PC-3 (cell line): ENCODE data around the gene RASAL2.

ENCODE experiments used
- EZH2 ChIP-seq: fragments of 300-600 bp; sonication (generic); IDR thresholded peaks from one replicate; pipeline ENCODE4 v1.6.1; 2017; ENCODE audit warnings: antibody characterized with exemption, mild to moderate bottlenecking, low read length; ENCODE audit not compliant: unreplicated experiment
- TF ChIP-seq, protein P1 (sequence below): fragments of 300-600 bp; sonication (generic); conservative IDR thresholded peaks from 2 replicates; pipeline ENCODE4 v1.5.1; 2017; ENCODE audit warnings: antibody characterized with exemption, low read depth, mild to moderate bottlenecking, low read length

DNA sequence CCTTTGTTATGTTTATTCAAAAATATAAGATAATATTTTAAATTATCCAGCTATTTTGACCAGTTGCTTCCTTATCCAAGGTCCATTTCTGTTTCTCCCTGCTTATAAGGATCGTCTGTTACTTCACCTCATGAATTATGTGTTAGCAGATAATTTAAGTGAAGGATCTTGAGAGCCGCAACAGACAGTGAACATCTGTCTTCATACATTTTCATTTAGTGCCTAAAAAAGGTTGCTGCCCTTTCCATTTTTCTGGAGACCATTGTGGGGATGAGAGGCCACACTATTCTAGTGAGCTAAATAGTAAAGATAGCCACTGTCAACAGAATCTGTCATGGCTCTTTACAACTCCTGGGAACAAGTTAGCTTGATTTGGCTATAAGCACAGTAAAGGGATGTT lies 248.8 kb downstream of the RASAL2 start:
- TF ChIP-seq, protein P1, sequence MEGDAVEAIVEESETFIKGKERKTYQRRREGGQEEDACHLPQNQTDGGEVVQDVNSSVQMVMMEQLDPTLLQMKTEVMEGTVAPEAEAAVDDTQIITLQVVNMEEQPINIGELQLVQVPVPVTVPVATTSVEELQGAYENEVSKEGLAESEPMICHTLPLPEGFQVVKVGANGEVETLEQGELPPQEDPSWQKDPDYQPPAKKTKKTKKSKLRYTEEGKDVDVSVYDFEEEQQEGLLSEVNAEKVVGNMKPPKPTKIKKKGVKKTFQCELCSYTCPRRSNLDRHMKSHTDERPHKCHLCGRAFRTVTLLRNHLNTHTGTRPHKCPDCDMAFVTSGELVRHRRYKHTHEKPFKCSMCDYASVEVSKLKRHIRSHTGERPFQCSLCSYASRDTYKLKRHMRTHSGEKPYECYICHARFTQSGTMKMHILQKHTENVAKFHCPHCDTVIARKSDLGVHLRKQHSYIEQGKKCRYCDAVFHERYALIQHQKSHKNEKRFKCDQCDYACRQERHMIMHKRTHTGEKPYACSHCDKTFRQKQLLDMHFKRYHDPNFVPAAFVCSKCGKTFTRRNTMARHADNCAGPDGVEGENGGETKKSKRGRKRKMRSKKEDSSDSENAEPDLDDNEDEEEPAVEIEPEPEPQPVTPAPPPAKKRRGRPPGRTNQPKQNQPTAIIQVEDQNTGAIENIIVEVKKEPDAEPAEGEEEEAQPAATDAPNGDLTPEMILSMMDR, result no peak
- TF ChIP-seq EZH2, result no peak
